GM18951 (cell line): ENCODE data around the gene OLFML2A.
"Not testable (repeated sequence)": the region's sequence is repeated elsewhere in the genome, so short reads cannot be mapped to it uniquely, and the experiment has no call there.

ENCODE experiments used
- POLR2A ChIP-seq: IDR thresholded peaks from 4 replicates; pipeline ENCODE4 v1.6.1; 2011; ENCODE audit warnings: mild to moderate bottlenecking; ENCODE audit not compliant: insufficient read length, insufficient read depth; ENCODE audit errors: extremely low read depth
- in situ Hi-C: fragments of 300-500 bp; cut with MboI; formaldehyde crosslinking; loops from one replicate; pipeline ENCODE4 v1.12.0; 2022; ENCODE audit warnings: low sequenced_read_pairs, mixed read lengths, inconsistent platforms; ENCODE audit not compliant: unreplicated experiment

OLFML2A gene

DNA sequence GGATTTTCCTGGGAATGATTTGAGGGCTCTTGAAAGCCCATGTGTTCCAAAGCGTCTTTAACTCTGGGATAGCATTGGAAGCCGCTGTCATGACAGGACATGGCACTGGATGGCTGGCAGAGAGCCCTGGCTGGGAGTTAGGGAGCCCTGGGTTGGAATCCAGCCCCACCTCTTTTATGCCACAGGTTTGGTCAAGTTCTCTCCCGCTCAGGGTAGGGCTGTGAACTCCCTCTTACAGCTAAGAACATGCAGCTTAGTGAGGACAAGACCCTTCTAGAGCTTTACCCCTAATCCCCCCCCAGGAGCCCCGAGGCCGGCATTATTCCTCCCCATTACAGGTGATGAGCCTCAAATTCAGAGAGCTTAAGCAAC is 37.2 kb downstream of the OLFML2A start:
- no peak for TF ChIP-seq POLR2A
- in situ Hi-C loops, result no loop called here

DNA sequence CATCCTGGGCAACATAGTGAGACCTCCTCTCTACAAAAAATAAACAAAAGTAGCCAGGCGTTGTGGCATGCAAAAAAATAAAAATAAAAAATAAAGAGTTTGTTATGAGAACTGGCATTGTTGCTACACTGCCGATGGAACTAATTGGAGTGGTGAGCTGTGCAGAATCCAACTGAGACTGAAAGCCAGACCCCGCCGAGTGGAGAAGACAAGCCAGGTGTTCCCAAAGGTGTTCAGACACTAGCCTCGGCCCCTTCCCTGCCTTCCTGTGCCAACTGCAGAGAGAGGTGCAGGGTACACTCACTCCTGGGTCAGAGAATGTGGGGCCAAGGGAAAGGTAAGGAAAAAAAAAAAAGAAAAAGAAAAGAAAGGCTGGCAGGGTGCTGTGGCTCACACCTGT is 38.7 kb downstream of the OLFML2A start:
- in situ Hi-C loops, result no loop called here
- TF ChIP-seq POLR2A, result no peak

- no peak for TF ChIP-seq POLR2A
- in situ Hi-C loops, result no loop called here
Observed at GRCh38 chr9:124818431-124819281, 41.7 kb downstream of the OLFML2A start.

DNA sequence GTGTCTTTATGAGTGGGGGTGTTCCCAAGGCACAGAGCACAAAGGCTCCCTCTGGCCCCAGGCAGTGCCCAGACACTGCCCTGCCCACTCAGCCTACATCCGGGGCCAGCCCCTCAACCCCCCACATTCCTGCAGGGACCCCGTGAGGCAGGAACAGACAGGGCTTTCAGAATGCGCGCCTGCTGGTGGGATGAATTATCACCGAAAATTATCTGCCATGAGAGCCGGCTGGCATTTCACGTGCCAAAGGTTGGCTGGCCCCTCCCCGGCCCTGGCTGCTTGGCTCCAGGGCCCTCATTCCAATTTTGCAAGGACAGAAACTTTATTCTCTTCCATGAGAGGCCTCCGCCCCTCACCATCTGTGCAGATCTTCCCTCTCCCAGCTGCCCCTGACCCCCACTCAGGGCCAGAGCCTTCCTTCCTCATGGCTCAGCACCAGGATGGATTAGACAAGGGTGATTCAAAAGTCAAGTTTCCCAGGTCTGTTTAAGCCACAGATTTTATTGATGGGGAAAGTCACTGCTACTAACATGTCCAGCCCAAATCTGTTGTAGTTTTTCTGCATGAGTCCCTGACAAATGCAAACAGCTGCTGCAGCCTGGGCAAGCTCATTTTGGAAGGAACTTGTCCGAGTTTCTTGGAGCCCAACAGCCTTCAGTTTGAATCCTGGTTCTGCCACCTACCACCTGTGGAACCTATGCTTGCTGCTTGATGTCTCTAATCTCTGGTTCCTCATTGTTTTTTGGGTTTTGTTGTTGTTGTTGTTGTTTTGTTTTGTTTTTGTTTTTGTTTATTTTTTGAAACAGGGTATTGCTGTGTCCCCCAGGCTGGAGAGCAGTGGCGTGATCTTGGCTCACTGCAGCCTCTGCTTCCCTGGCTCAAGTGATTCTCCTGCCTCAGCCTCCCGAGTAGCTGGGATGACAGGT is 44.0 kb downstream of the OLFML2A start:
- in situ Hi-C loops, result no loop called here
- TF ChIP-seq POLR2A, result no peak

- TF ChIP-seq POLR2A, result no peak
- in situ Hi-C loops, result no loop called here
Observed at GRCh38 chr9:124828489-124829333, 51.8 kb downstream of the OLFML2A start.

GRCh38 chr9:124829334-124829669 is 52.4 kb downstream of the OLFML2A start:
- in situ Hi-C loops, result no loop called here
- no peak for TF ChIP-seq POLR2A

DNA sequence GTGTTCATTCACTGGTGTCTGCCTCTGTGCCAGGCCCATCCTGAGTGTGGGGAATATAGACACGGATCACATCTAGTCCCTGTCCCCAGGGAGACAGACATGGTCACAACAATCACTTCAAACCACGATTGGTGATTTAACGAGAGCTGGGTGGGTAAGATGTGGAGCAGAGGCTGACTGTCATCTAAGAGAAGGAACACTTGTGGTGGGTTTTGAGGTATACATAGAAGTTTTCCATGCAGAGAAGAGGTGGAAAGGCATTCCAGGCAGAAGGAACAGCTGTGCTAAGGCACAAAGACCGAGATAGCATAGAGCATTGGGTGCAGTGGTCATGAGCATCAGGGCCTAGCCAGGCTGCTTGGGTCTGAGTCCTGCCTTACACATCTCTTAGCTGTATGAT is 53.7 kb downstream of the OLFML2A start:
- no peak for TF ChIP-seq POLR2A
- in situ Hi-C loops, result no loop called here

DNA sequence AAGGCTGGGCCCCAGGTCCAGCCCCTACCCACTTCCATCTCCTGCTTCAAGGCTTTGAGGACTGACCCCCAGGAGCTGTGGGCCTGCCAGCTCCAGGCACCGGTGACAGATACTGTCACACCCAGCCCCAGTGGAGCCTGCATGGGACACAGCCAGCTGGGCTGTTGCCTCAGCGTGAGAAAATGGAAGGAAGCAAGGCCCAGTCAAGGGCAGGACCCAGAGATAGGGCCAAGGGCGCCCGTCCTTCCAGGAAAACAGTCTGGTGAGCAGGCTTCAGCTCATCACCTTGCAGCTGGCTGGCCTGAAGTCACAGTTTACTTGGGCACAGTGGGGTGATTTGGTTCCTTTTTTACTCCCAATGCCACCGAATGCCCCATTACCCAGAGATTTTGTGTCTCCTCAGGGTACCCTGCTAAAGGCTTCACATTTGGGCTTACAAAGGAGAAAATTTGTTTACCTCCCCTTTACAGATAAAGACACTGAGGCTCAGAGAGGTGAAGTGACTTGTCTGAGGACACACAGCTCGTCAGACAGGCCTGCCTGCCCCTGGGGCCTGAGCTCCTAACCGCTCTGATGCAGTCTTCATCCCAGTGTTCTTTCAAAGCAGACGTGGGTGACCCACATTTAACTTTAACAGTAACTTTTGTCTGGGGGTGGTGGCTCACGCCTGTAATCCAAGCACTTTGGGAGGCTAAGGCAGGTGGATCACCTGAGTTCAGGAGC is 54.9 kb downstream of the OLFML2A start:
- TF ChIP-seq POLR2A, result no peak
- in situ Hi-C loops, result no loop called here

DNA sequence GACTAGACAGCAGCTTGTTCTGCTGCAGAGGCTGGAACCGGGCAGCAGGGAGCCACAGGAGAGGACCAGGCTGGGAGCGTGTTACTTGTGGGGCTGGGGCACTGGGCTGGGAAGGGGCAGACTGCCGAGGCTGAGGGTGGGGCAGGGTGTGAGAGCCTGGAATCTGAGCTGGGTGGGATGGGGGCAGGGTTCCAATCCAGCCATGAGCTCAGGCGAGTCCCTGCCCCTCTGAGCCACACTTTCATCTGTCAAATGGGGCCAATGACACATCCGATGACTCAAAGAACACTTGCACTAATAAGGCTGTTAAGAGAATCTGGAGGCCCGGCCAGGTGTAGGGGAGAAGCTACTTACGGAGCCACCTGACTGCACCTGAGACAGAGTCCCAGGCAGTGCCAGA is 57.7 kb downstream of the OLFML2A start:
- no peak for TF ChIP-seq POLR2A
- in situ Hi-C loops, result no loop called here

DNA sequence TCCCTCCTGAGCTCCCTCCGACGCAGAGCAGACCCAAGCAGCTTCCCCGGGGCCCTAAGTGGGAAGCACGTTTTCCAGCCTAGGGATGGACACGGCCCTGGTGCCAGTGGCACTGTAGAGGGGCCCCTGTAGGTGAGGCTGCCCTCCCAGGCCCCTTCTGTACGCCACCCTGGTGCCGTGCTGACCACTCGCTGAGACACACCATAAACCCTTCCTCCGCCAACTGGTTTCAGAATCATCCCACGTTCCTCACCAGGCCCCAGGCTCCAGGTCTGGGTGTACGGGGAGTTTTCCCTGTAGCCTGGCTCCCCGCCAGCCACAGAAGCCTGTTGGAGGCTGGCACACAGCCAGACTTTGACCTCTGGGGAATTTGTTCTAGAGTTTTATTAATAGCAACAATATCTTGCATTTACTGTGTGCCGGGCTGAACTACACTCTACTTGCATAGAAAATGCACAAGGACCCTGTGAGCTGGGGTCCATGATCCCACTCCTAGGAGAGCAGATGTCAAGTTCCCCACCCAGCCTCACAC is 58.2 kb downstream of the OLFML2A start:
- no peak for TF ChIP-seq POLR2A
- in situ Hi-C loops, result no loop called here

GRCh38 chr9:124838132-124838531 is 61.2 kb downstream of the OLFML2A start:
- in situ Hi-C loops, result not testable (repeated sequence)

GRCh38 chr9:124838567-124839275 is 61.8 kb downstream of the OLFML2A start:
- in situ Hi-C loops, result not testable (repeated sequence)
